Ascending aorta (tissue), 2 donors: ENCODE data around the gene ZEB2. TPM values are rescaled to one million over a fixed set of nuclear protein-coding genes. Genes with fewer than 3 reads are reported as not detected.

ENCODE experiments used
- DNase-seq, 2 donors: peaks; one replicate each; pipeline ENCODE4 v3.0.0-alpha.2; 2019; ENCODE audit warnings: low spot score in 2 of 2
- H3K27ac ChIP-seq, 2 donors: fragments of 200-600 bp; sonication (generic); one replicate each; pipeline ENCODE4 v1.5.1; 2016 to 2017; ENCODE audit warnings: mild to moderate bottlenecking in 1 of 2
- H3K27me3 ChIP-seq: fragments of 200-600 bp; sonication (generic); one replicate; pipeline ENCODE4 v1.5.1; 2017
- H3K36me3 ChIP-seq, 2 donors: fragments of 200-600 bp; sonication (generic); one replicate each; pipeline ENCODE4 v1.5.1; 2016
- H3K4me1 ChIP-seq, 2 donors: fragments of 200-600 bp; sonication (generic); one replicate each; pipeline ENCODE4 v1.5.1; 2016 to 2017; ENCODE audit warnings: mild to moderate bottlenecking in 1 of 2
- H3K4me3 ChIP-seq, 2 donors: fragments of 200-600 bp; sonication (generic); one replicate each; pipeline ENCODE4 v1.5.1; 2016 to 2017; ENCODE audit warnings: mild to moderate bottlenecking in 1 of 2
- H3K9me3 ChIP-seq, 2 donors: fragments of 200-600 bp; sonication (generic); one replicate each; pipeline ENCODE4 v1.5.1; 2016
- intact Hi-C: fragments of 100-400 bp; cut with DNase I; formaldehyde crosslinking; loops from one replicate; pipeline ENCODE4 v1.15.1; 2023
- total RNA-seq: library from RNA; depleted of rRNA; stranded (reverse); fragments of >200 nt; gene quantifications from one replicate; pipeline ENCODE4 v1.1.0, GENCODE V29; 2016
- TF ChIP-seq, protein P1 (sequence below), 3 experiments: fragments of 200-600 bp in 2 of 3; fragments of 450-650 bp in 1 of 3; sonication (generic) in 2 of 3; IDR thresholded peaks; one replicate each; pipeline ENCODE4 v1.5.1; 2016 to 2019; ENCODE audit warnings: antibody characterized with exemption in 3 of 3, mild to moderate bottlenecking in 1 of 3, moderate library complexity in 1 of 3

The ZEB2 gene
- total RNA-seq, 1 donor from 2014 or later, result 74.6 TPM

DNA sequence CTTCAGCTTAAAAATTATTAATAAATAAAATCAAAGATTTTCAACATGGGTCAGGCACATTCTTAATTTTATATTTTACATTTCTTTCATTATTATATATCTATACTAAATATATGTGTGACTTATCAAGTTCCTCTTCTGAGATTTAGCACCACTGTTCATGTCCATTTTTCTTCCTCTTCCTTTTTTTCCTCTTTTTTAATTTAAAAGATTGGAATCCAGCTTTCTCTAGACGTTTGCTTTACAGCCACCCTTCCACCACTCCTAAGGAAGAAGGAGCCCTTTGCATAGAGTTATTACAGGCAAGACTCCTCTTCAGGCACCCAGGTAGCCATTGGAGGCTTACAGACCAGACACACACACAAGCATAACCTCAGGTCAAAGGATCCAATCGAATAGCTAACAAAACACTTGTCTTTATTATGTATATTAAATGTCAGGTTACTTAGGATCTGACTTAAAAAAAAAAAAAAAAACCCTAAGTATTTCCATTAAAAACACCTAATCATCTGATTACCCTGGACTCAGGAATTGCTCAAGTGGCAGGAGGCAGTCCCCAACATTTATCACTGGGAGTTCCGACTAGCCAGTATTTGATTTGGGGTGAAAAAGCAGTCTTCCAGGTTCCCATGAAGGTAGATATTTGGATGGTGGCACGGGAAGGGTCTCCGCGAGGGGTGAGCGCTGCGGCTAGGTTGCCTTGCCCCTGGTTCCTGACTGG is 2.4 kb upstream of the ZEB2 start:
- H3K4me3 ChIP-seq, result peak overlapping the region; percentile 85 to 86
- peaks cover 0 to 11% of the 10 kb centered on the region in 2 donors for H3K4me1 ChIP-seq
- H3K36me3 ChIP-seq, result no peaks in the 10 kb centered on the region
- no peak for DNase-seq
- no peaks in the 10 kb centered on the region for H3K9me3 ChIP-seq
- peak overlapping the region; percentile 99 to 100 for H3K27ac ChIP-seq
- intact Hi-C loops, result loop anchor here (5.0 kb wide), 5 partner anchors 85 to 1230 kb away; no protein-coding TSS in a partner anchor
- H3K27me3 ChIP-seq, result no peaks in the 10 kb centered on the region
- TF ChIP-seq, protein P1, sequence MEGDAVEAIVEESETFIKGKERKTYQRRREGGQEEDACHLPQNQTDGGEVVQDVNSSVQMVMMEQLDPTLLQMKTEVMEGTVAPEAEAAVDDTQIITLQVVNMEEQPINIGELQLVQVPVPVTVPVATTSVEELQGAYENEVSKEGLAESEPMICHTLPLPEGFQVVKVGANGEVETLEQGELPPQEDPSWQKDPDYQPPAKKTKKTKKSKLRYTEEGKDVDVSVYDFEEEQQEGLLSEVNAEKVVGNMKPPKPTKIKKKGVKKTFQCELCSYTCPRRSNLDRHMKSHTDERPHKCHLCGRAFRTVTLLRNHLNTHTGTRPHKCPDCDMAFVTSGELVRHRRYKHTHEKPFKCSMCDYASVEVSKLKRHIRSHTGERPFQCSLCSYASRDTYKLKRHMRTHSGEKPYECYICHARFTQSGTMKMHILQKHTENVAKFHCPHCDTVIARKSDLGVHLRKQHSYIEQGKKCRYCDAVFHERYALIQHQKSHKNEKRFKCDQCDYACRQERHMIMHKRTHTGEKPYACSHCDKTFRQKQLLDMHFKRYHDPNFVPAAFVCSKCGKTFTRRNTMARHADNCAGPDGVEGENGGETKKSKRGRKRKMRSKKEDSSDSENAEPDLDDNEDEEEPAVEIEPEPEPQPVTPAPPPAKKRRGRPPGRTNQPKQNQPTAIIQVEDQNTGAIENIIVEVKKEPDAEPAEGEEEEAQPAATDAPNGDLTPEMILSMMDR (IDR thresholded peaks at IDR 0.05), result no peak

DNA sequence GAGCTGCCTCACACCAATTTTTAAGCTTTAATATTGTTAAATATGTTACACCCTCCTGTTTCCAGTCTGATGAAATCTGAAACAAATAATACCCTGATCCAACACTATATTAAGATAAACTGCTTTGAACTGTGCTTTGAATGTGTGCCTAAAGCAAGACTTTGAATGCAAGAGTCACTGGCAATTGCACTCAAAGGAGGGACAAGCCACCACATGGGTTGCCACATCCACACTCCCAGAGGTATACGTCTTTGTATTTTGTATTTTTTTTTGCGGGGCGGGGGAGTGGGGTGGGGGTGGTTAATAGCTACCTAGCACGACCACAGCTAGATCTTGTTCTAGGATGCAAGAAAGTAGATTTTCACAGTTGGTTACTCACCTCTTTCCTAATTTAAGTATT is 1.8 kb upstream of the ZEB2 start:
- Histone ChIP-seq H3K4me3 (peak overlapping the region; percentile 85 to 89), H3K27me3 (no peaks in the 10 kb centered on the region), H3K36me3 (no peaks in the 10 kb centered on the region), H3K9me3 (no peaks in the 10 kb centered on the region), H3K27ac (peak overlapping the region; percentile 99 to 100), H3K4me1 (peaks cover 0 to 11% of the 10 kb centered on the region in 2 donors)
- TF ChIP-seq, protein P1 (IDR thresholded peaks at IDR 0.05), result no peak
- no peak for DNase-seq
- intact Hi-C loops, result loop anchor here (5.0 kb wide), 5 partner anchors 86 to 1231 kb away; no protein-coding TSS in a partner anchor

DNA sequence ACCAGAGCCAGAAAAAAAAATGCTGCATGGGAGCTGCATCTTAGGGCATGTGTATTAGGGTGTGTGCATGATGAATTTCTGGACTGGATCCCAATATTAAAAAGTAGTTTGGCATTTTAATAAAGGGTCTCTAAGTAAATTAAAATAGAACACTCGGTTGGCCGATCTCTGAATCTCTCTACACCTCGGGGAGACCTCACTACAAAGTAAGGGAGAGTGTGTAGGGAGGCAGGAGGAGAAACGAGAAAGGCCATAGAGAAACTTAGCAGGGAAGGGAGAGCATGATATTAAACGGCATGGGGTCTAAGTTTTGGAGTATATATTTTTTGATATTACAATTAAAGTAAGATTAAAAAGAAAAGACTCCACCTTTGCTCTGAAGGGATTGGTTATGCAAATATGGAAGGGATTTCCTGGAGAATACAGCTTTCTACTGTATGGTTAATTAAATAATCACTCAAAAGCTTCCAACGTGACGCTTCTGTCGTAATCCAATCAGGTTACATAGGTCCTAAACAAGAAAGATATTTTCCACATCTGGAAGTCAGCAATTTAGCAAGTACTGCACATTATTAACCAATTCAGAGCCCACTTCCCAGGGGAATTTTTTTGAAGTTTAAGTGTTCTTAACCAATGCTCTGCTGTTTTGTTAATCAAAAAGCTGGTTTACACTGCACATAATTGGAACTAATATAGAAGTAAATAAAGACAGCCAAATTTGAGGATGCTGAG is 1.0 kb upstream of the ZEB2 start:
- Histone ChIP-seq H3K27me3 (no peaks in the 10 kb centered on the region), H3K4me1 (peaks cover 0 to 11% of the 10 kb centered on the region in 2 donors), H3K4me3 (peak overlapping the region; percentile 85 to 89), H3K9me3 (no peaks in the 10 kb centered on the region), H3K36me3 (no peaks in the 10 kb centered on the region), H3K27ac (peak overlapping the region; percentile 99 to 100)
- intact Hi-C loops, result loop anchor here (5.0 kb wide), 5 partner anchors 86 to 1231 kb away; no protein-coding TSS in a partner anchor
- no peak for DNase-seq
- TF ChIP-seq, protein P1 (IDR thresholded peaks at IDR 0.05), result no peak

DNA sequence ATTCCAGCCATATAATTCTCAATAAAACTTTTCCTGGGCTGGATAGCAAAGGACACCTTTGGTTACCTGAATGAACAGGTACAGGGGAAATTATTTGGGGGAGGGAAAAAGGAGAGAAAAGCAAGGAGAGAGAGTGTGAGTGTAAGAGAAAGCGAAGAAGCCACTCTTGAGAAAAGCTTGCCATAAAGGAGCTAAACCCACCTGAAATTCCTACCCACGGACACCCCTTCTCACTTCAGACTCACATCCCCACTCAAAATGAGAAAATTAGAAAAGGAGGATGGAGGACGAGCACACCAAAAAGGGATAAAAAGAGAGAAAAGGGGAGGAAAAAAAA is 354 bp downstream of the ZEB2 start:
- Histone ChIP-seq H3K9me3 (no peaks in the 10 kb centered on the region), H3K4me3 (peak overlapping the region; percentile 85 to 89), H3K36me3 (no peaks in the 10 kb centered on the region), H3K27ac (peak overlapping the region; percentile 99 to 100), H3K4me1 (peaks cover 0 to 2% of the 10 kb centered on the region in 2 donors), H3K27me3 (no peaks in the 10 kb centered on the region)
- DNase-seq, result no peak
- TF ChIP-seq, protein P1 (IDR thresholded peaks at IDR 0.05), result no peak
- intact Hi-C loops, result loop anchor here (5.0 kb wide), 2 partner anchors 132 to 488 kb away; no protein-coding TSS in a partner anchor

DNA sequence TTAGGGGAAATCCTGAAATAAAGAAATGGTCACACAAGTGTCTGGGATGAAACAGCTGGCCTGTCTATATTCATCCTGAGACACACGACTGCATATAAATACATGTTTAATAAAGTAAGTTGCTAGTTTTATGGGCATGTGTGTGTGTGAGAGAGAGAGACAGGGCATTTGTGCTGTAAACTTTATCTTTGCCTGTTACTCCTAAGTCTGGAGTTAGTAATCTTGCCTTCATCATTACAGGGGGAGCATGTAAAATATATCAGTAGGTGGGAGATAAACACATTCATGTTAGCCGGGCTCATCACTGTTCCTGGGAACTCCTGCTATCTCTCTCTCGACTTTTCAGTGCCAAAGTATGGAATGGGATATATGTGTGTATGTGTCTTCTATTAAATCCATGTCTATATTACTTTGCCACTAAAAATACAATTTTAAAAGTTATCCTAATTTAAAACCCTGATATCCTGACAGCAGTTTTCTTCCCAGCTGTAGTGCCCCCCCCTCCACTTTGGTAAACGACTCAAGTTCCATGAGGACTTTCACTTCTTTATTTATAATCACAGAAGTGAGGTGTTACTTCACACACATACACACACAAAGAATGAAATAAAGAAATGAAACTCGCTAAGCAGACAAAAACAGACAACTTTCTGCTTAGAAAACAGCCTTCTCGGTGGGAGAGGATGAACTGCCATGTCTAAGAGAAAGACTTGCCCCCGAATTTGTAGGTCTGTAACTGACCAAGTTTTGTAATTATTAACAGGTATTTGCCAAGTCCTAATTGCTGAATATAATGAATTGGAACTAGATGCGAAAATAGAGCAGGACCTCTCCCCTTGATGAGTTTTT is 947 bp downstream of the ZEB2 start:
- Histone ChIP-seq H3K4me3 (peak overlapping the region; percentile 85 to 89), H3K27ac (peak overlapping the region; percentile 99 to 100), H3K27me3 (no peaks in the 10 kb centered on the region), H3K4me1 (peaks cover 0 to 2% of the 10 kb centered on the region in 2 donors), H3K9me3 (no peaks in the 10 kb centered on the region), H3K36me3 (no peaks in the 10 kb centered on the region)
- TF ChIP-seq, protein P1 (IDR thresholded peaks at IDR 0.05), result no peak
- DNase-seq, result no peak
- intact Hi-C loops, result loop anchor here (5.0 kb wide), 2 partner anchors 132 to 488 kb away; no protein-coding TSS in a partner anchor
